GM21515 (cell line): ENCODE measurements around the gene INPP4A.
"Not testable (repeated sequence)": the region's sequence is repeated elsewhere in the genome, so short reads cannot be mapped to it uniquely, and the experiment has no call there.

Source experiments
- ATAC-seq: cut with Tn5 transposase; IDR thresholded peaks from one replicate; pipeline ENCODE4 v1.9.1; 2021; ENCODE audit not compliant: unreplicated experiment

Gene INPP4A

GRCh38 chr2:98444436-98445176 lies at the start of gene INPP4A:
Gene INPP4A, plus strand, starts transcription at chr2:98444858. Its CDS starts 75,191 bp downstream, at chr2:98520049.
- peak; percentile 73 for ATAC-seq

GRCh38 chr2:98395977-98396376 lies 48.7 kb upstream of the INPP4A start:
- ATAC-seq, result no peak

- ATAC-seq, result no peak
Measured at GRCh38 chr2:98396745-98397355, 47.8 kb upstream of the INPP4A start.

GRCh38 chr2:98399140-98399539 lies 45.5 kb upstream of the INPP4A start:
- ATAC-seq, result no peak

GRCh38 chr2:98403878-98404277 lies 40.8 kb upstream of the INPP4A start:
- no peak for ATAC-seq

GRCh38 chr2:98404556-98405250 lies 40.0 kb upstream of the INPP4A start:
- no peak for ATAC-seq

- no peak for ATAC-seq
Measured at GRCh38 chr2:98405301-98405700, 39.4 kb upstream of the INPP4A start.

- ATAC-seq, result no peak
Measured at GRCh38 chr2:98408155-98408554, 36.5 kb upstream of the INPP4A start.

- peak; percentile 67 for ATAC-seq
Measured at GRCh38 chr2:98412751-98413458, 31.8 kb upstream of the INPP4A start.

- ATAC-seq, result not testable (repeated sequence)
Measured at GRCh38 chr2:98414246-98414645, 30.4 kb upstream of the INPP4A start.

GRCh38 chr2:98415719-98416248 lies 28.9 kb upstream of the INPP4A start:
- not testable (repeated sequence) for ATAC-seq

GRCh38 chr2:98416383-98417159 lies 28.1 kb upstream of the INPP4A start:
- no peak for ATAC-seq

GRCh38 chr2:98419544-98419943 lies 25.1 kb upstream of the INPP4A start:
- ATAC-seq, result no peak

- no peak for ATAC-seq
Measured at GRCh38 chr2:98419977-98420725, 24.5 kb upstream of the INPP4A start.

GRCh38 chr2:98422449-98422848 lies 22.2 kb upstream of the INPP4A start:
- ATAC-seq, result no peak

- ATAC-seq, result no peak
Measured at GRCh38 chr2:98426771-98427170, 17.9 kb upstream of the INPP4A start.

- ATAC-seq, result no peak
Measured at GRCh38 chr2:98432145-98432544, 12.5 kb upstream of the INPP4A start.

- ATAC-seq, result no peak
Measured at GRCh38 chr2:98433363-98433964, 11.2 kb upstream of the INPP4A start.

GRCh38 chr2:98434492-98434891 lies 10.2 kb upstream of the INPP4A start:
- no peak for ATAC-seq
